Activated CD4-positive, CD25-positive, alpha-beta regulatory T cell treated with anti-CD3 and anti-CD28 coated beads, Interleukin-2, amount 50 U/mL, for 16 hours (primary cell): Measurements from ENCODE around the gene CCNI.

Experiments
- DNase-seq: peaks from one replicate; pipeline ENCODE4 v3.0.0-alpha.2; 2020; ENCODE audit warnings: low read depth, low spot score

Gene CCNI

DNA sequence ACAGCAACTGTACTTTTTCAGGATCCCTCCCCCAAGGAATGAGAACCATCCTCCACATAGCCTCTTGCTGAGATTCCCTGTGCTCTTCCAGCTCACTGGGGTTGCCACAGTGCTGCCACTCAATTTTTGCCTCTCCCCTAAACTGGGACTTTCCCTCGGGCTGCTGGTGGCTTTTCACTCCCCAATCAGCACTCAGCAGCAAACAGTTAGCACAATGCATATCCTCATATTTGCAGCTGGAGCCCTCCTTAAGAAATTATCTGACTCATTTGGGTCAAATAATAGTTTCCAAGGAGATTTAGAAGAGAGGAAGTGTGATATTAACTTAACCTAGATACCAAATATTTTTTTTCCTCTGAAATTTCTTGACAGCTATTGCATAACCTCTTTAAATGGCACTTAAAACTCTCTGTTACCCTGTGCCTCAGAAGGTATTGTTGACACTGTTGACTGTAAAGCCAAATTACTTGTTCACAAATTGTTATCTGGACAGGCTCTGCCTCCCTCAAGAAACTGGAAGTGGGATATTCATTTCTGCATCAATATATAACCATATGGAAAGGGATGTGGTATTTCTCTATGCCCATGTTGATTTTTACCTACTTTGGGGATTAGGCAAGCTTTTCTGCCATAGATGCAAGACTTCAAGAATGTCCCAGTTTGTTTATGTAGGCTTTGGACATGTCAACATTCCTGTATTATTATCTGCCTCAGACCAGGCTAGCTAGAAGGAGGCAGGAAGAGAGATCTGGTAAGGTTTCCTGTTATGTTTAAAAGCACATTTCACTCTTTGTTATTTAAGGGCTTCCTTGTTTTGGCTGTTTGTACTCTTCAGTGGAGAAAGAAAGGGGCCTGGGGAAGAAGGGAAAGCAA is 68.2 kb downstream of the CCNI start:
- DNase-seq = no peak

- no peak for DNase-seq
These were observed 68.9 kb downstream of the CCNI start for GRCh38 chr4:77006753-77007353.

DNA sequence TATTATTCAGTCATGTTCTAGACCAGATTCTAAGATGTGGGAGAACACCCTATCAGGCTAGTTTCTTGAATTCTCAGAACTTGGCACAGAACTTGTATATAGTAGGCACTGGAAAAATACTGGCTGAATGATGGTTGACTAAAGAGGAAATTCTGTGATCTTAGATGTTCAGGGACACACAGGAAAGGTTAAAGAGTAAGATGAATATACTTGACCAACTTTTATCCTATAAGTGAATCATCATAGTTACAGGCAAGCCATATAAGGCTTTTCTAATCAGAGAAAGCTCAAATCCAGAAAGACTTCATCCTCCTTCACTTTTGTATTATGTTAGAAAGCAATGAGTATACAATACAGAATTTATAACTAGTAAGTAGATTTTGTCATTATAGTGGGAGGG is 72.4 kb downstream of the CCNI start:
- no peak for DNase-seq

- DNase-seq = no peak
These were observed 73.3 kb downstream of the CCNI start for GRCh38 chr4:77002321-77003107.

- DNase-seq = no peak
These were observed 73.9 kb downstream of the CCNI start for GRCh38 chr4:77001907-77002306.

DNA sequence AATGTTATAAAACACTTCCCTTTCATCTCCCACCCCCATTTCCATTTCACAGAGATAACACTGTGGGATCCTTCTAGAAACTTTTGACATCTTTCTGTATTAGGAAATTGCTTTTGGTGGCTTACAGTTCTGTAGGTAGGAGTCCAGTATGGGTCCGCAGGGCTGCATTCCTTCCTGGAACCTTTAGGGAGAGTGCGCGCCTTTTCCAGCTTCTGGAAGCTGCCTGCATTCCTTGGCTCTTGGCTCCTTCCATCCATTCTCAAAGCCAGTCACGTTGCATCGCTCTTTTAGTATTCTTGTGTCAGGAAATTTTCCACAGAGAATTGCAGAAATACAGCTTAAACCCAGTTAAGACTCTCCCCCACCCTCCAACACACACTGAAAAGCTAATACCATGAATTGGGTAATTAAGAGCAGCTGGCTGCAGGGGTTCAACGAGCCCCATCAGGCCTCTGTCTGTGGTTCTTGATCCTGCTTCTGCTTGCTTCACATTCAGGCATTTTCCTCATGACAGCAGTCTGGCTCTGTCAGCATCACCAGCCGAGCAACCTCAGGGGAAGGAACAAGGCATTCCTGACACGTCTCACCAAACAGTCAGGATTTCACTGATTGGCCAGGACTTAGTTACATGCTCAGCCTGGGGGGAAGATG is 77.4 kb downstream of the CCNI start:
- no peak for DNase-seq

- DNase-seq = no peak
These were observed 78.3 kb downstream of the CCNI start for GRCh38 chr4:76997532-76997931.
